Neural crest cell (in vitro differentiated cells): ENCODE measurements around the gene ITSN1. TPM values are rescaled to one million over a fixed set of nuclear protein-coding genes. Genes with fewer than 3 reads are reported as not detected.
"Not testable (repeated sequence)": the region's sequence is repeated elsewhere in the genome, so short reads cannot be mapped to it uniquely, and the experiment has no call there.

Source experiments
- DNase-seq: peaks from one replicate; pipeline ENCODE4 v3.0.0; 2021; ENCODE audit warnings: low read depth, mixed read lengths, low spot score
- H3K27ac Mint-ChIP-seq: one replicate; pipeline ENCODE4 v1.8.0; 2021; ENCODE audit warnings: mild to moderate bottlenecking, mixed read lengths; ENCODE audit not compliant: unreplicated experiment
- H3K27me3 Mint-ChIP-seq: 2 replicates; pipeline ENCODE4 v1.8.0; 2021; ENCODE audit warnings: low read depth, mild to moderate bottlenecking, mixed read lengths
- H3K36me3 Mint-ChIP-seq: 2 replicates; pipeline ENCODE4 v1.8.0; 2021; ENCODE audit warnings: low read depth, mild to moderate bottlenecking, mixed read lengths
- H3K4me1 Mint-ChIP-seq: 2 replicates; pipeline ENCODE4 v1.8.0; 2021; ENCODE audit warnings: mixed read lengths
- H3K4me3 Mint-ChIP-seq: one replicate; pipeline ENCODE4 v1.8.0; 2021; ENCODE audit warnings: mild to moderate bottlenecking, mixed read lengths
- H3K9me3 Mint-ChIP-seq: 2 replicates; pipeline ENCODE4 v1.8.0; 2021; ENCODE audit warnings: mixed read lengths
- CTCF ChIP-seq: fragments of 200-600 bp; sonication (generic); conservative IDR thresholded peaks from 2 replicates; pipeline ENCODE4 v1.5.0; 2021; ENCODE audit warnings: antibody characterized with exemption, mild to moderate bottlenecking
- total RNA-seq: library from RNA; stranded (reverse); gene quantifications from 2 replicates; pipeline ENCODE4 v1.2.1, GENCODE V29; 2021

The ITSN1 gene
- total RNA-seq, 1 donor from 2014 or later: 62.7 TPM

GRCh38 chr21:33712022-33712803 lies 69.9 kb downstream of the ITSN1 start:
- Mint-ChIP-seq H3K4me1 (no peaks in the 10 kb centered on the region), H3K27ac (no peak overlapping the region), H3K4me3 (no peak overlapping the region), H3K9me3 (peaks cover 11% of the 10 kb centered on the region), H3K36me3 (peaks cover 24% of the 10 kb centered on the region), H3K27me3 (no peaks in the 10 kb centered on the region)
- DNase-seq: no peak
- no peak for TF ChIP-seq CTCF

GRCh38 chr21:33721081-33721480 lies 78.8 kb downstream of the ITSN1 start:
- Mint-ChIP-seq H3K36me3 (peaks cover 6% of the 10 kb centered on the region), H3K9me3 (no peaks in the 10 kb centered on the region), H3K4me1 (no peaks in the 10 kb centered on the region), H3K4me3 (no peak overlapping the region), H3K27ac (no peak overlapping the region), H3K27me3 (no peaks in the 10 kb centered on the region)
- no peak for TF ChIP-seq CTCF
- DNase-seq: no peak

GRCh38 chr21:33729139-33729538 lies 86.8 kb downstream of the ITSN1 start:
- H3K4me1 Mint-ChIP-seq: peaks cover 11% of the 10 kb centered on the region
- H3K9me3 Mint-ChIP-seq, H3K27me3 Mint-ChIP-seq, H3K4me3 Mint-ChIP-seq, DNase-seq, H3K36me3 Mint-ChIP-seq, H3K27ac Mint-ChIP-seq: not testable (repeated sequence)

- no peaks in the 10 kb centered on the region for H3K9me3 Mint-ChIP-seq
- H3K27ac Mint-ChIP-seq: no peak overlapping the region
- H3K27me3 Mint-ChIP-seq: no peaks in the 10 kb centered on the region
Measured at GRCh38 chr21:33729641-33730040, 87.3 kb downstream of the ITSN1 start.

GRCh38 chr21:33731447-33731846 lies 89.1 kb downstream of the ITSN1 start:
- TF ChIP-seq CTCF: no peak
- H3K4me3 Mint-ChIP-seq: no peak overlapping the region
- no peaks in the 10 kb centered on the region for H3K9me3 Mint-ChIP-seq
- no peak for DNase-seq
- H3K4me1 Mint-ChIP-seq: peaks cover 11% of the 10 kb centered on the region
- no peak overlapping the region for H3K27ac Mint-ChIP-seq
- H3K27me3 Mint-ChIP-seq: no peaks in the 10 kb centered on the region
- peaks cover 7% of the 10 kb centered on the region for H3K36me3 Mint-ChIP-seq

More at GRCh38 chr21:33729641-33730040, 87.3 kb downstream of the ITSN1 start:
- TF ChIP-seq CTCF: no peak
- H3K4me3 Mint-ChIP-seq: no peak overlapping the region
- H3K4me1 Mint-ChIP-seq: peaks cover 11% of the 10 kb centered on the region
- DNase-seq: no peak
- H3K36me3 Mint-ChIP-seq: peaks cover 10% of the 10 kb centered on the region

GRCh38 chr21:33732038-33732437 lies 89.7 kb downstream of the ITSN1 start:
- no peak for TF ChIP-seq CTCF
- peaks cover 11% of the 10 kb centered on the region for H3K4me1 Mint-ChIP-seq
- H3K9me3 Mint-ChIP-seq: no peaks in the 10 kb centered on the region
- no peak for DNase-seq
- H3K4me3 Mint-ChIP-seq: no peak overlapping the region
- H3K27ac Mint-ChIP-seq: no peak overlapping the region
- H3K27me3 Mint-ChIP-seq: no peaks in the 10 kb centered on the region
- peaks cover 6% of the 10 kb centered on the region for H3K36me3 Mint-ChIP-seq
